HEK293 (cell line): ENCODE data around the gene CCDC85B.

Experiments used
- GLIS1 ChIP-seq: fragments of 450-650 bp; formaldehyde crosslinking; IDR thresholded peaks from 2 replicates; pipeline ENCODE4 v1.5.1; 2016; ENCODE audit warnings: missing biosample characterization, missing genetic modification characterization
- IKZF3 ChIP-seq: fragments of 450-650 bp; IDR thresholded peaks from 2 replicates; pipeline ENCODE4 v1.5.0; 2018; ENCODE audit warnings: missing biosample characterization, mild to moderate bottlenecking, missing genetic modification characterization, moderate library complexity
- KLF7 ChIP-seq: fragments of 450-650 bp; formaldehyde crosslinking; IDR thresholded peaks from 2 replicates; pipeline ENCODE4 v1.5.1; 2016; ENCODE audit warnings: missing biosample characterization, missing genetic modification characterization, borderline replicate concordance
- OSR2 ChIP-seq: fragments of 450-650 bp; formaldehyde crosslinking; IDR thresholded peaks from 2 replicates; pipeline ENCODE4 v1.5.1; 2016; ENCODE audit warnings: missing biosample characterization, missing genetic modification characterization
- SP3 ChIP-seq: fragments of 450-650 bp; formaldehyde crosslinking; IDR thresholded peaks from 2 replicates; pipeline ENCODE4 v1.5.1; 2016; ENCODE audit warnings: missing biosample characterization, missing genetic modification characterization
- SP7 ChIP-seq: fragments of 450-650 bp; formaldehyde crosslinking; IDR thresholded peaks from 2 replicates; pipeline ENCODE4 v1.5.1; 2016; ENCODE audit warnings: missing biosample characterization, missing genetic modification characterization
- WT1 ChIP-seq: fragments of 450-650 bp; formaldehyde crosslinking; IDR thresholded peaks from 2 replicates; pipeline ENCODE4 v1.5.1; 2016; ENCODE audit warnings: missing biosample characterization, missing genetic modification characterization
- YY2 ChIP-seq: fragments of 450-650 bp; formaldehyde crosslinking; IDR thresholded peaks from 2 replicates; pipeline ENCODE4 v1.5.1; 2016; ENCODE audit warnings: missing biosample characterization, missing genetic modification characterization
- ZBTB17 ChIP-seq: fragments of 450-650 bp; formaldehyde crosslinking; IDR thresholded peaks from 2 replicates; pipeline ENCODE4 v1.5.1; 2016; ENCODE audit warnings: missing biosample characterization, missing genetic modification characterization
- ZBTB21 ChIP-seq: fragments of 450-650 bp; formaldehyde crosslinking; IDR thresholded peaks from 2 replicates; pipeline ENCODE4 v1.5.1; 2017; ENCODE audit warnings: missing biosample characterization, missing genetic modification characterization
- ZFP3 ChIP-seq: fragments of 450-650 bp; formaldehyde crosslinking; IDR thresholded peaks from 2 replicates; pipeline ENCODE4 v1.5.1; 2016; ENCODE audit warnings: low read depth, missing biosample characterization, missing genetic modification characterization
- ZFP37 ChIP-seq: fragments of 450-650 bp; formaldehyde crosslinking; IDR thresholded peaks from 2 replicates; pipeline ENCODE4 v1.5.1; 2016; ENCODE audit warnings: missing biosample characterization, missing genetic modification characterization
- ZFP41 ChIP-seq: fragments of 450-650 bp; formaldehyde crosslinking; IDR thresholded peaks from 2 replicates; pipeline ENCODE4 v1.5.1; 2016; ENCODE audit warnings: missing biosample characterization, missing genetic modification characterization, borderline replicate concordance
- ZFP69B ChIP-seq: fragments of 450-650 bp; formaldehyde crosslinking; IDR thresholded peaks from 2 replicates; pipeline ENCODE4 v1.5.1; 2016; ENCODE audit warnings: missing biosample characterization, missing genetic modification characterization
- ZIC2 ChIP-seq: fragments of 450-650 bp; formaldehyde crosslinking; IDR thresholded peaks from 2 replicates; pipeline ENCODE4 v1.5.1; 2016; ENCODE audit warnings: missing biosample characterization, missing genetic modification characterization
- ZNF112 ChIP-seq: fragments of 450-650 bp; formaldehyde crosslinking; IDR thresholded peaks from 2 replicates; pipeline ENCODE4 v1.5.0; 2017; ENCODE audit warnings: missing biosample characterization, missing genetic modification characterization
- ZNF114 ChIP-seq: fragments of 450-650 bp; formaldehyde crosslinking; IDR thresholded peaks from 2 replicates; pipeline ENCODE4 v1.5.0; 2017; ENCODE audit warnings: missing biosample characterization, missing genetic modification characterization
- ZNF146 ChIP-seq: fragments of 450-650 bp; formaldehyde crosslinking; IDR thresholded peaks from 2 replicates; pipeline ENCODE4 v1.5.1; 2016; ENCODE audit warnings: missing biosample characterization, missing genetic modification characterization
- ZNF155 ChIP-seq: fragments of 450-650 bp; formaldehyde crosslinking; IDR thresholded peaks from 2 replicates; pipeline ENCODE4 v1.5.1; 2016; ENCODE audit warnings: missing biosample characterization, missing genetic modification characterization
- ZNF184 ChIP-seq: fragments of 450-650 bp; IDR thresholded peaks from 2 replicates; pipeline ENCODE4 v1.5.1; 2018; ENCODE audit warnings: missing biosample characterization, mild to moderate bottlenecking, missing genetic modification characterization
- ZNF223 ChIP-seq: fragments of 450-650 bp; formaldehyde crosslinking; IDR thresholded peaks from 2 replicates; pipeline ENCODE4 v1.5.1; 2016; ENCODE audit warnings: missing biosample characterization, missing genetic modification characterization
- ZNF426 ChIP-seq: fragments of 450-650 bp; formaldehyde crosslinking; IDR thresholded peaks from 2 replicates; pipeline ENCODE4 v1.5.1; 2017; ENCODE audit warnings: missing biosample characterization, missing genetic modification characterization, mild to moderate bottlenecking, inconsistent platforms, moderate library complexity
- ZNF433 ChIP-seq: fragments of 450-650 bp; formaldehyde crosslinking; IDR thresholded peaks from 2 replicates; pipeline ENCODE4 v1.5.1; 2016; ENCODE audit warnings: missing biosample characterization, missing genetic modification characterization, low read depth
- ZNF48 ChIP-seq: fragments of 450-650 bp; formaldehyde crosslinking; IDR thresholded peaks from 2 replicates; pipeline ENCODE4 v1.5.1; 2016; ENCODE audit warnings: missing biosample characterization, missing genetic modification characterization
- ZNF600 ChIP-seq: fragments of 450-650 bp; formaldehyde crosslinking; IDR thresholded peaks from 2 replicates; pipeline ENCODE4 v1.5.1; 2016; ENCODE audit warnings: missing biosample characterization, missing genetic modification characterization
- ZNF621 ChIP-seq: fragments of 450-650 bp; formaldehyde crosslinking; IDR thresholded peaks from 2 replicates; pipeline ENCODE4 v1.5.1; 2017; ENCODE audit warnings: missing biosample characterization, missing genetic modification characterization
- ZNF629 ChIP-seq: fragments of 450-650 bp; formaldehyde crosslinking; IDR thresholded peaks from 2 replicates; pipeline ENCODE4 v1.5.1; 2017; ENCODE audit warnings: missing biosample characterization, missing genetic modification characterization
- ZNF654 ChIP-seq: fragments of 450-650 bp; formaldehyde crosslinking; IDR thresholded peaks from 2 replicates; pipeline ENCODE4 v1.5.1; 2016; ENCODE audit warnings: low read depth, missing biosample characterization, missing genetic modification characterization
- ZNF677 ChIP-seq: fragments of 450-650 bp; IDR thresholded peaks from 2 replicates; pipeline ENCODE4 v1.5.0; 2018; ENCODE audit warnings: missing biosample characterization, mild to moderate bottlenecking, missing genetic modification characterization, moderate library complexity
- ZNF76 ChIP-seq: fragments of 450-650 bp; formaldehyde crosslinking; IDR thresholded peaks from 2 replicates; pipeline ENCODE4; 2016; ENCODE audit warnings: low read depth, missing biosample characterization, missing genetic modification characterization, borderline replicate concordance
- ZNF843 ChIP-seq: fragments of 450-650 bp; formaldehyde crosslinking; IDR thresholded peaks from 2 replicates; pipeline ENCODE4 v1.5.1; 2016; ENCODE audit warnings: missing biosample characterization, missing genetic modification characterization
- ZSCAN23 ChIP-seq: fragments of 450-650 bp; formaldehyde crosslinking; IDR thresholded peaks from 2 replicates; pipeline ENCODE4 v1.5.1; 2016; ENCODE audit warnings: missing biosample characterization, missing genetic modification characterization
- ZSCAN30 ChIP-seq: fragments of 450-650 bp; IDR thresholded peaks from 2 replicates; pipeline ENCODE4 v1.5.1; 2018; ENCODE audit warnings: missing biosample characterization, mild to moderate bottlenecking, missing genetic modification characterization, moderate library complexity
- TF ChIP-seq, protein P1 (sequence below): fragments of 450-650 bp; formaldehyde crosslinking; conservative IDR thresholded peaks from 2 replicates; pipeline ENCODE4 v1.5.1; 2016; ENCODE audit warnings: low read depth, missing biosample characterization, missing genetic modification characterization
- TF ChIP-seq, protein P2 (sequence below): fragments of 450-650 bp; formaldehyde crosslinking; IDR thresholded peaks from 2 replicates; pipeline ENCODE4 v1.5.1; 2017; ENCODE audit warnings: missing biosample characterization, missing genetic modification characterization

Gene CCDC85B

DNA sequence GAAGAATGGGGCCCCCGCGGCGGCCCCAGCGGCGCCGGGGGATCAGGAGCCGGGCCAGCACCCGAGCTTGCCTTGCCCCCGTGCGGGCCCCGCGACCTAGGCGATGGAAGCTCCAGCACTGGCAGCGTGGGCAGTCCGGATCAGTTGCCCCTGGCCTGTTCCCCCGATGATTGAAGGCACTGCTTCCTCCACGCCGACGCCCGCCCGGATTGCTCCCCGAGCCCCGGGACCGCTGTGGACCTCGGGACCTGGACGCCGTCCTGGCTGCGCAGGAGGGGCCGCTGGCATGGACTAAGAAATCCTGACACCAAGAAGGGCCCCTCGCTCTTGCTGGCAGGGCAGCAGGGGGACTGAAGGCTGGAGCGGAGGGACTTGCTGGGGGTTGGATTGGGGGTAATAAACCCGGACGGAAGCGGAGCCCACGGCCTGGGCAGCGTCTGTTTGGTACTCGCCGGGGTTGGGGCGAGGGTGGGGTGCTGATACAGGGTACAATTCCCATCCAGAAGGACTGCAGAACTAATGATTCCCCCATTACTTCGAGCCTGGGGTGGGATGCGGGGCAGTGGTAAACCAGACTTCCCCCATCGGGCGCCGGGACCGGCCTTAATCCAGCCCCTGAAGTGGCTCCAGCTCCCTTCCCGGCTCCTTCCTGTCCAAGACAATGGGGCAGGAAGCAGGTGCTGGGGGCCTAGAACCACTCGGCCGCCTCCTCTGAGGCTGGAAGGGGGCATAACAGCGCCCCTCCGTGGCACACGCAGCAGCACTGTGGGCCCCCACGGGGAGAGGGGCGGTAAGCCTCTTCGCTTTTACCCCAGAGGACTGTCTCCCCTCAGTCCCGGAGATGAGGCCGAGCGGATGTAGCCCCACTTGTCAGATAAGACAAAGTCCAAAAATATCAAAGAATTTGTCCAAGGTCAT is 1.0 kb downstream of the CCDC85B start (continued):
- no peak for TF ChIP-seq ZNF112 (tag by site-specific recombination)
- TF ChIP-seq ZFP3 (tag by site-specific recombination) = no peak
- 0 out of 2 replicates have a peak, but pooled peaks have one; percentile 11 for TF ChIP-seq ZSCAN30
- TF ChIP-seq KLF7 (tag by site-specific recombination) = no peak
- peak; percentile 79 for TF ChIP-seq GLIS1
- no peak for TF ChIP-seq ZFP37 (tag by site-specific recombination)
- TF ChIP-seq YY2 (tag by site-specific recombination) = no peak
- no peak for TF ChIP-seq ZSCAN23
- no peak for TF ChIP-seq ZBTB21 (tag by site-specific recombination)
- no peak for TF ChIP-seq ZNF654 (tag by site-specific recombination)
- TF ChIP-seq ZNF426 (tag by site-specific recombination) = no peak
- peak; percentile 56 for TF ChIP-seq OSR2
- no peak for TF ChIP-seq ZNF433 (tag by site-specific recombination)
- TF ChIP-seq ZNF76 (tag by site-specific recombination) = no peak
- no peak for TF ChIP-seq ZNF146 (tag by site-specific recombination)
- TF ChIP-seq, protein P1, sequence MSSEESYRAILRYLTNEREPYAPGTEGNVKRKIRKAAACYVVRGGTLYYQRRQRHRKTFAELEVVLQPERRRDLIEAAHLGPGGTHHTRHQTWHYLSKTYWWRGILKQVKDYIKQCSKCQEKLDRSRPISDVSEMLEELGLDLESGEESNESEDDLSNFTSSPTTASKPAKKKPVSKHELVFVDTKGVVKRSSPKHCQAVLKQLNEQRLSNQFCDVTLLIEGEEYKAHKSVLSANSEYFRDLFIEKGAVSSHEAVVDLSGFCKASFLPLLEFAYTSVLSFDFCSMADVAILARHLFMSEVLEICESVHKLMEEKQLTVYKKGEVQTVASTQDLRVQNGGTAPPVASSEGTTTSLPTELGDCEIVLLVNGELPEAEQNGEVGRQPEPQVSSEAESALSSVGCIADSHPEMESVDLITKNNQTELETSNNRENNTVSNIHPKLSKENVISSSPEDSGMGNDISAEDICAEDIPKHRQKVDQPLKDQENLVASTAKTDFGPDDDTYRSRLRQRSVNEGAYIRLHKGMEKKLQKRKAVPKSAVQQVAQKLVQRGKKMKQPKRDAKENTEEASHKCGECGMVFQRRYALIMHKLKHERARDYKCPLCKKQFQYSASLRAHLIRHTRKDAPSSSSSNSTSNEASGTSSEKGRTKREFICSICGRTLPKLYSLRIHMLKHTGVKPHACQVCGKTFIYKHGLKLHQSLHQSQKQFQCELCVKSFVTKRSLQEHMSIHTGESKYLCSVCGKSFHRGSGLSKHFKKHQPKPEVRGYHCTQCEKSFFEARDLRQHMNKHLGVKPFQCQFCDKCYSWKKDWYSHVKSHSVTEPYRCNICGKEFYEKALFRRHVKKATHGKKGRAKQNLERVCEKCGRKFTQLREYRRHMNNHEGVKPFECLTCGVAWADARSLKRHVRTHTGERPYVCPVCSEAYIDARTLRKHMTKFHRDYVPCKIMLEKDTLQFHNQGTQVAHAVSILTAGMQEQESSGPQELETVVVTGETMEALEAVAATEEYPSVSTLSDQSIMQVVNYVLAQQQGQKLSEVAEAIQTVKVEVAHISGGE (tag by site-specific recombination) = peak; percentile 60
- TF ChIP-seq ZNF48 (tag by site-specific recombination) = no peak
- no peak for TF ChIP-seq ZNF114 (tag by site-specific recombination)
- peak; percentile 28; the same call in 1 of the 2 replicates for TF ChIP-seq ZBTB17 (tag by site-specific recombination)
- TF ChIP-seq, protein P2, sequence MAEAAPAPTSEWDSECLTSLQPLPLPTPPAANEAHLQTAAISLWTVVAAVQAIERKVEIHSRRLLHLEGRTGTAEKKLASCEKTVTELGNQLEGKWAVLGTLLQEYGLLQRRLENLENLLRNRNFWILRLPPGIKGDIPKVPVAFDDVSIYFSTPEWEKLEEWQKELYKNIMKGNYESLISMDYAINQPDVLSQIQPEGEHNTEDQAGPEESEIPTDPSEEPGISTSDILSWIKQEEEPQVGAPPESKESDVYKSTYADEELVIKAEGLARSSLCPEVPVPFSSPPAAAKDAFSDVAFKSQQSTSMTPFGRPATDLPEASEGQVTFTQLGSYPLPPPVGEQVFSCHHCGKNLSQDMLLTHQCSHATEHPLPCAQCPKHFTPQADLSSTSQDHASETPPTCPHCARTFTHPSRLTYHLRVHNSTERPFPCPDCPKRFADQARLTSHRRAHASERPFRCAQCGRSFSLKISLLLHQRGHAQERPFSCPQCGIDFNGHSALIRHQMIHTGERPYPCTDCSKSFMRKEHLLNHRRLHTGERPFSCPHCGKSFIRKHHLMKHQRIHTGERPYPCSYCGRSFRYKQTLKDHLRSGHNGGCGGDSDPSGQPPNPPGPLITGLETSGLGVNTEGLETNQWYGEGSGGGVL (tag by site-specific recombination) = peak; percentile 45
- TF ChIP-seq ZNF600 (tag by site-specific recombination) = peak; percentile 54; the same call in 1 of the 2 replicates
- peak; percentile 74 for TF ChIP-seq IKZF3 (tag by site-specific recombination)
- TF ChIP-seq ZIC2 (tag by site-specific recombination) = peak; percentile 55
- TF ChIP-seq ZNF223 = no peak
- no peak for TF ChIP-seq WT1
- peak; percentile 86 for TF ChIP-seq ZFP69B
- TF ChIP-seq SP7 (tag by site-specific recombination) = 0 out of 2 replicates have a peak, but pooled peaks have one; percentile 10
- no peak for TF ChIP-seq ZNF843 (tag by site-specific recombination)
- TF ChIP-seq ZNF155 (tag by site-specific recombination) = no peak
- TF ChIP-seq ZNF677 (tag by site-specific recombination) = no peak
- TF ChIP-seq ZNF629 = no peak
- no peak for TF ChIP-seq SP3 (tag by site-specific recombination)
- TF ChIP-seq ZNF621 (tag by site-specific recombination) = no peak
- TF ChIP-seq ZNF184 (tag by site-specific recombination) = no peak
- no peak for TF ChIP-seq ZFP41 (tag by site-specific recombination)
